Measurements from ENCODE around the gene YOD1.

- TF ChIP-seq, protein P1, sequence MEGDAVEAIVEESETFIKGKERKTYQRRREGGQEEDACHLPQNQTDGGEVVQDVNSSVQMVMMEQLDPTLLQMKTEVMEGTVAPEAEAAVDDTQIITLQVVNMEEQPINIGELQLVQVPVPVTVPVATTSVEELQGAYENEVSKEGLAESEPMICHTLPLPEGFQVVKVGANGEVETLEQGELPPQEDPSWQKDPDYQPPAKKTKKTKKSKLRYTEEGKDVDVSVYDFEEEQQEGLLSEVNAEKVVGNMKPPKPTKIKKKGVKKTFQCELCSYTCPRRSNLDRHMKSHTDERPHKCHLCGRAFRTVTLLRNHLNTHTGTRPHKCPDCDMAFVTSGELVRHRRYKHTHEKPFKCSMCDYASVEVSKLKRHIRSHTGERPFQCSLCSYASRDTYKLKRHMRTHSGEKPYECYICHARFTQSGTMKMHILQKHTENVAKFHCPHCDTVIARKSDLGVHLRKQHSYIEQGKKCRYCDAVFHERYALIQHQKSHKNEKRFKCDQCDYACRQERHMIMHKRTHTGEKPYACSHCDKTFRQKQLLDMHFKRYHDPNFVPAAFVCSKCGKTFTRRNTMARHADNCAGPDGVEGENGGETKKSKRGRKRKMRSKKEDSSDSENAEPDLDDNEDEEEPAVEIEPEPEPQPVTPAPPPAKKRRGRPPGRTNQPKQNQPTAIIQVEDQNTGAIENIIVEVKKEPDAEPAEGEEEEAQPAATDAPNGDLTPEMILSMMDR (IDR thresholded peaks at IDR 0.05; ENCODE audit: extremely low read depth in 1 of 2, insufficient read depth in 1 of 2, low read depth in 1 of 2, low read length in 2 of 2): peak; percentile 39 to 63
- TF ChIP-seq EZH2 (IDR thresholded peaks at IDR 0.05; ENCODE audit: borderline replicate concordance, low read depth, low read length, severe bottlenecking): no peak
- TF ChIP-seq POLR2A (IDR thresholded peaks at IDR 0.05; ENCODE audit: low read depth, low read length): no peak
- TF ChIP-seq FOS (IDR thresholded peaks at IDR 0.05; ENCODE audit: borderline replicate concordance, insufficient read depth, low read length): no peak
- no peak for TF ChIP-seq POLR2AphosphoS5 (IDR thresholded peaks at IDR 0.05; ENCODE audit: insufficient read depth, low read depth, low read length)
- no peak for TF ChIP-seq MYC (IDR thresholded peaks at IDR 0.05; ENCODE audit: low read depth, low read length)
These were observed 33.7 kb upstream of the YOD1 start for GRCh38 chr1:207084701-207085180.
